DMS153 treated with DMSO at 0.1 percent for 48 hours (cell line): ENCODE data around the gene FNDC10.
"Not testable (repeated sequence)": the region's sequence is repeated elsewhere in the genome, so short reads cannot be mapped to it uniquely, and the experiment has no call there.

Experiments
- DNase-seq: peaks from one replicate; lab custom pipeline; 2025; ENCODE audit not compliant: unreplicated experiment; lab: John Stamatoyannopoulos, UW

The FNDC10 gene

GRCh38 chr1:1599030-1599934 lies 653 bp downstream of the FNDC10 start:
- DNase-seq, result no peak

DNA sequence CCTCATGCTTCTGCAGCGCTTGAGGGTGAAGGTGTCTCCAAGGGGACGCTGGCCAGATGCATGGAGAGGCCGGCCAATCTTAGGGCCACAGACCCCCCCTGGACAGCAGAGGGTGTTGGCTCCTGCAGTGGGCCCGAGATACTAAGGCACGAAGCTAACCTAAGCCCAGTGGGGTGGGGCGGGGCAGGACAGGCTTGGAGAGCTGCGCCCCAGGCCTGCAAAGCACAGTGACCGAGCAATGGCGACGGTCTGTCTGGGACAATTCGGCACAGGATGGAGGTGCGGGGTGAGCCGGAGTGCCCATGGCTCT lies 1.3 kb downstream of the FNDC10 start:
- DNase-seq, result no peak

DNA sequence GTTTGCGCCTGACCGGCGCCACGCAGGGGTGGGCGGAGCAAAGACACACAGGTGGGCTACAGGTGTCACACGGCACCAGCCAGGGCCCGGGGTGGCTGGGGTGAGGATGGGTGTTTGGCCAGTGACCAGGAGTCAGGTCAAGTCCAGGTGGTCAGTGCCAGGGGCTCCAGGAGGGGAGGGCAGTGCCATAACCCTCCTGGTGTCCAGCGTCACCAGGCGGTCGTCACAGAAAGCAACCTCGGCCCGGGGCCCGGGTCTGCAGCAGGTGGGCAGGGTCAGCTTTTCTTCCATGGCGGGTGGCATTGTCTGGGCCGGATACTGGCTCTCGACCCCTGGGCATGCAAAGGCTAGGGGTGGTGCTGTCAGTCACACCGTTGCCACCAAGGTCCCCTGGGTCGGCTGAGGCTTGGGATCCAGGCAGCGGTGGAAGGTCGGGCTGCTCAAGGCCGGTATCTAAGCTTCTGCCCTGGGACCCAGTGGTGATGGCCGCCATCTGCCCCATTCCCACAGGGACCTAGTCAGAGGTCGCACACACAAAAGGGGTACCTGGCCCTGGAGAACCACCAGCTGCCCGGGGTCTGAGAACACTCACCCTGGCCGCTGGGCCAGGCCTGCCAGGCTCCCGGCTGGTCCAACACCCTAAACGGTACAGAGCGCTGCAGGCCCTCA lies 1.8 kb downstream of the FNDC10 start:
- no peak for DNase-seq

DNA sequence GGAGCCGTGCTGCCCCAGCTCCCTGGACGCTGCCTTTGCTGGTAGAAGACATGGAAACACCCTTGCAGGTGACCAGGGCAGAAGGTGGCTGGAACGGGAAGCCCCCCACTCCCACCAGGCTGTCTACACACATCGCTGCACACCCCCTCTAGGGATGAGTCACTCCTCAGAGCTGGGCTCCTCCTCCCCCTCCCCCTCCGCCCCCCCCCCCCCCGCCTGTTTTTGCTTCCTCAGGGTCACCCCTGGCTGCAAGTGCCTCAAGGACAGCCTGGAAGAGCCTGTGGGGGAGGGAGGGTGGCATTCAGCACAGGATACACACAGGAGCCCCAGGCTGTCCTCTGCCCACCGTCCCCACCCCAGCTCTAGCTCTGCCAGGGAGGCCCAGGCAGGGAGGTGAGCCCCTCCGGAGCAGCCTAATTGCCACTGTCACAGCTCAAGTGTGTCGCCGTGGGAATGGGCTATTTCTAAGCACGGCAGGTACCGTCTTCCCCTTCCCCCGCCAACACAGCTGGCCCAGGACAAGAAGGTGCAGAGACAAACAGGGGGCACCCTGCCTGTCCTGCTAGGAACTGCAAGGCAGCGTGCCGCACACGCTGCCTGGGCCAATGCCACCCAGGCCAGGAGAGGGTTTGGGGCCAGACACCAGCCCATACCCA lies 2.5 kb downstream of the FNDC10 start:
- no peak for DNase-seq

DNA sequence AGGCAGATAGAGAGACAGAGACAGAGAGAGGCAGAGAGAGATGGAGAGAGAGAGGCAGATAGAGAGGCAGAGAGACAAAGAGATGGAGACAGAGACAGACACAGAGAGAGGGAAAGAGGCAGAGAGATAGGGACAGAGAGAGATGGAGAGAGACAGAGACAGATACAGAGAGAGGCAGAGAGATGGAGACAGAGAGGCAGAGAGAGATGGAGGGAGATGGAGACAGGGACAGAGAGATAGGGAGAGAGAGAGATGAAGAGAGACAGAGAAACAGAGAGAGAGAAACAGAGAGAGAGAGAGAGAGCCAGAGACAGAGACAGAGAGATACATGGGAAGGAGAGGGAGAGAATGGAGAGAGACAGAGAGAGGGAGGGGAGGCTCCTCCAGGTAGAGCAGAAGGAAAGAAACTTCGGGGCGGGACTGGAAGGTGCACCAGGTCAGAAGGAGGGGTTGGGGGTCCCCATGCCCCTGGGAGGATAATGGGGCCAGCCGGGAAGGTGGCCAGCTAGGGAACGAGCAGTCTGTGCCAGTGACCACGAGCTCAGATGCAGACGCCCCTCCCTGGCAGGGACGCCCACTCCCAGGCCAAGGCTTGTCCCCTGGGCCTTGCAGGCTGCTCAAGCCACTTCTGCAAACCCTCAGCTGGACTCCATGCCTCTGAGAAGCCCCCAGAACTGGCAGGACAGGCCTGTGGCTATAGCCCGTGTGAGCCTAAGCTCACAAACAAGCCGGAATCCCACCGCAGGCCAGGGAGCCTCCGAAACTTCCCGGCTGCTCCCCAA lies 3.3 kb downstream of the FNDC10 start:
- DNase-seq, result no peak

- not testable (repeated sequence) for DNase-seq
These were observed 4.6 kb downstream of the FNDC10 start for GRCh38 chr1:1595341-1595740.

DNA sequence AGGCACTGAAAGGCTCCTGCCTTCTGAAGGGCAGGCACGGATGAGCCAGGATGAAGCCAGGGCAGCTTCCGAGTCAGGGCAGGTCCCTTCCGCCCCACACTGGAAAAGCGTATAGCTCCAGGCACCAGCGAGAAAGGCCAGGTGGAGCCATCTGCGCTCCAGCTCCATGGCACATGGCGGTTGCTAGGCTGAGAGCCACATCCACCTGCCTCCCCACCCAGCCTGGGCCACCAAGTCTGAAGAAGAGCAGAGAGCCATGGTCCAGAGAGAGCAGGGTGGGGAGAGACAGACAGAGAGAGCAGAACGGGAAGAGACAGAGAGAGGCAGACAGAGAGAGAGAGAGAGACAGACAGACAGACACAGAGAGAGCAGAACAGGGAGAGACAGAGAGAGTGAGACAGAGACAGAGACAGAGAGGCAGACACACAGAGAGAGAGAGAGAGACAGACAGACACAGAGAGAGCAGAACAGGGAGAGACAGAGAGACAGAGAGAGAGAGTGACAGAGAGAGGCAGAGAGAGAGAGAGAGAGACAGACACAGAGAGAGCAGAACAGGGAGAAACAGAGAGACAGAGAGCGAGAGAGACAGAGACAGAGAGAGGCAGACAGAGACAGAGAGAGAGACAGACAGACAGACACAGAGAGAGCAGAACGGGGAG lies 5.2 kb downstream of the FNDC10 start:
- DNase-seq, result no peak

GRCh38 chr1:1593834-1594601 lies 5.9 kb downstream of the FNDC10 start:
- no peak for DNase-seq

DNA sequence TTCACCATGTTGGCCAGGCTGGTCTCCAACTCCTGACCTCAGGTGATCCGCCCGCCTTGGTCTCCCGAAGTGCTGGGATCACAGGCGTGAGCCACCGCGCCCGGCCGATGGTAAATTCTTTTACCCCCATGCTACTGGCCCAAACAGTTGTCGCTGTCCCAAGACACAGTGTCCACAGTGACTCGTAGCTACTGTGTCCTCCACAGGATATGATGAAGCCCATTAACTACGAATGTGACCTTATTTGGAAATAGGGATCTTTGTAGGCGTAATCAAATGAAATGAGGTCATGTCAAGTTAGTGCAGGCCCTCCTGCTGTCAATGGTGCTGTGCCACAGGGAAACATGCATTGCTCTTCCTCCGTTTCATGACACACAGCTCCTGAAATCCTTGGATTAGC lies 8.5 kb downstream of the FNDC10 start:
- no peak for DNase-seq

DNA sequence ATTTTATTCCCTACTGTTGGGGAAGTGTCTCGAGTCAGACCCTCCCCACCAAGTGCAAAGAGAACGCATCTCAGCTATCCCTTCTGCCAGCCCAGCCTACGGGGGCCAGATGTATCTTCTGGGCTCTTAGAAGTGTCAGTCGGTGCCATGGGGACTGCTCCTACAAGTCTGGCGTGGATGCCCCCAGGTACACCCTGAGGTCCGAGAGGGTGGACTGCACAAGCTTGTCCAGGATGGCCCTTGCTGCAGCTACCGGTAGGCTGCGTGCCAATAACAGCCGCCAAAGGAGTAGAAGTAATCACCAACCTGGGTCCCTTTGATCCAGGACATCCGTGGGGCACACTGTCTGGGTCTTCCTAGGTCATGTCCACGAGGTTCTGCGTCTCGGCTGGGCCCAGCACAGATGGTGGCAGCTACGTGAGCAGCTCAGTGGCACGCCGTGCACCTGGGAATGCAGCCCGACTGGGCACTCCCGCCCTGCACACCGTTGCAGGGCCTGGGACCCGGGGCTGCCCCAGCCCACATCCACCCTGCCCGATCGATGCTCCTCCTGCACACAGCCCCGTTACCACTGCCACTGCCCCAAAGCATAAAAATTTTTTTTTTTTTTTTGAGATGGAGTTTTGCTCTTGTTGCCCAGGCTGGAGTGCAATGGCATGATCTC lies 16.5 kb downstream of the FNDC10 start:
- DNase-seq, result no peak

GRCh38 chr1:1582585-1583346 lies 17.2 kb downstream of the FNDC10 start:
- DNase-seq, result no peak

- no peak for DNase-seq
These were observed 21.5 kb downstream of the FNDC10 start for GRCh38 chr1:1578371-1578940.

- DNase-seq, result no peak
These were observed 22.4 kb downstream of the FNDC10 start for GRCh38 chr1:1577367-1578011.

DNA sequence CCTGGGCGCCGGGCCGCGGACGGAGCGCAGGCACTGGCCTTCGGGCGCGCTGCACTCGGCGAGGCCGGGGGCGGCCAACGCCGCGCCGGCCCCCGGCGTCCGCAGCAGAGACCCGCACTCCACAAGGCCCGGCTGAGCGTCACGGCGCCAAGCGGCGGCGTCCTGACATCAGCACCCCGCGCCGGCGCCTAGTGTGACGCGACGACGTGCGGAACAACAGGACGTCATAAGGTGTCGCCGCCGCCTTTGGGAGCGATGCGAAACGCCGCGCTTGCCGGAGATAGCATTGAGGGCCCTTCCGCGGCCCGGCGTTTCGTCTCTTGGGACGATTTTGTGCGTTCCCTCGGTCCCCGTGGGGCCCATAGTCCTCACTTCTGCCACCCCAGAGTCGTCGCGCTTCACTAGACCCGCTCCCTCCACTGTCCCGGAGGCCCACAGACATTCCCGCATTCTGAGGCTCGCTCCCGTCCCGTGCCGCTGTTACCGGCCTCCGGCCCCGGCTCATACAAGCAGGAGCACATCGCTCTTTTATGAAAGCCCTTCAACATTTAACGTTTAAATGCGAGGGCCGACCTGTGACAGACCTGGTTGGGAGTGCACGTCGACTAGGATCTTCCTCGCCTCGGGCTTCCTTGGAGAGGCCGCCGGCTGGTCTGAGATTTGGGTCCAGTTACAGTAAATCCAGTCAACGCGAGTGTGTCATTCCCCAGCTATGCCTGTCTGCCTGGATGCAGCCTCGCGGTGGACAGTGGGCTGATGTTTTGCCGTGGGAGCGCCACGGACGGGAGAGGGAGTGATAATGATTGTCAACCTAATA lies 25.0 kb downstream of the FNDC10 start, which contains the start of gene SSU72:
TSS of gene SSU72 (minus strand) at position 143 of the 817 bp plus-strand sequence. CDS start 306 bp downstream, outside the sequence.
- DNase-seq, result peak; percentile 94

GRCh38 chr1:1573843-1574720 lies 25.9 kb downstream of the FNDC10 start:
- peak; percentile 72 for DNase-seq

DNA sequence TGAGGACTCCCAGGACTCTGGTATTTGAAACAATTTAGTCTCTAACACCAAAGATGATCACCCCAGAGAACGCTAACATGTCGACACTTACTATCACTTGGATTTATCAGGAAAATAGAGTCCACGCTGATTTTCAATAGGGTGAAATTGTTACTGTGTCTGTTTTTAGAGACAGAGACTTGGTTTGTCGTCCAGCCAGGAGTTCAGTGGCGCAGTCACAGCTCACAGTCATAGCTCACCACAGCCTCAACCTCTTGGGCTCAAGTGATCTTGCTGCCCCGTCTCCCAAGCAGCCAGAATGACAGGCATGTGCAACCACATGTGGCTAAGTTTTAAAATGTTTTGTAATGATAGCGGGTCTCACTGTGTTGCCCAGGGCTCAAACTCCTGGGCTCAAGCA lies 30.6 kb downstream of the FNDC10 start:
- DNase-seq, result no peak
